ENCODE measurements around the gene MALRD1. TPM values are rescaled to one million over a fixed set of nuclear protein-coding genes. Genes with fewer than 3 reads are reported as not detected.

MALRD1 gene
- total RNA-seq, 6 experiments from 2014 or later: 0.29 to 0.49 (median 0.34) TPM; not detected in 2

DNA sequence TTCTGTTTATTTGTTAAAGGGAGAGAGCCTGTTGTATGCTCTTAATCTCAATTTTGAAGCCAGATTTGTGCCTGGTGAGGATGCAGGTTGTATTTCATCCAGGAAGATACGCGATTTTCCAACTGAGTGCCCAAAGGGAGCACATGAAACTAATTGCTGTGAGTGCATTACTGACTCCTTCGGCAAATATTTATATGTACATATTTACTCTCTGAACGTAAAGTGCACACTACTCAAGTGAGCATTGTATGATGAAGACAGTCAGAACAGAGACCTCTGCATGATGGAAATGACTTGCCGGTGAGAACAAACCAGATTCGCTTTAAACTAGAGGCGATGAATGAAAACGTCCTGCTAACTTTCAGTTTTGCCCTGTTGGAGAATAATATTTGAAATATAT, 130.1 kb downstream of the MALRD1 start:
- intact Hi-C loops (cut with DNase I): no loop called here
- ATAC-seq (no peak), DNase-seq (no peak)
- H3K27ac ChIP-seq: no peak overlapping the region
- no peaks in the 10 kb centered on the region for H3K27me3 ChIP-seq
- no peaks in the 10 kb centered on the region for H3K36me3 ChIP-seq
- H3K4me3 ChIP-seq: no peak overlapping the region
- no peaks in the 10 kb centered on the region for H3K4me1 ChIP-seq
- no peaks in the 10 kb centered on the region for H3K9me3 ChIP-seq
- no peak for TF ChIP-seq CTCF (IDR thresholded peaks at IDR 0.05)
- TF ChIP-seq POLR2A (IDR thresholded peaks at IDR 0.05): no peak
- WGBS (ENCODE audit: insufficient coverage, low coverage, low lambda C conversion rate, missing lambda C conversion rate): 68% methylated on average over 8 of the region's 8 CpGs

DNA sequence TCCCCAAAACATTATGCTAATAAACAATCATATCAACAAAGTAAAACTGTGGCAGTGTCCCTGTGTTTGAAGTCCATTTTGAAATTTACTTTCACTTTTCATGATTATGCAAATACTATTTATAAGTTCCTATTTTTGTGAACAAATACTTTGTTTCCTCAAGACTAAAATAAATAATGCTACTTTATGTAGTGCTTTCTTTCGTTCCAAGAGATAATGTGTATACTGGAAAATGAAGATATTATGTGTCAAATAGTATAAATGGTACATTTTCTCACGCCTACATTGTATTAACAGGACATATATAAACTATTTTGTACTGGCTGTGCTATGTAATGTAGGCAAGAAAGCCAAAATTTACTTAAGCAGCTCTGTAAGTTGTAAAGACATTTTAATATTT, 136.3 kb downstream of the MALRD1 start:
- DNase-seq: no peak
- intact Hi-C loops (cut with DNase I): no loop called here

DNA sequence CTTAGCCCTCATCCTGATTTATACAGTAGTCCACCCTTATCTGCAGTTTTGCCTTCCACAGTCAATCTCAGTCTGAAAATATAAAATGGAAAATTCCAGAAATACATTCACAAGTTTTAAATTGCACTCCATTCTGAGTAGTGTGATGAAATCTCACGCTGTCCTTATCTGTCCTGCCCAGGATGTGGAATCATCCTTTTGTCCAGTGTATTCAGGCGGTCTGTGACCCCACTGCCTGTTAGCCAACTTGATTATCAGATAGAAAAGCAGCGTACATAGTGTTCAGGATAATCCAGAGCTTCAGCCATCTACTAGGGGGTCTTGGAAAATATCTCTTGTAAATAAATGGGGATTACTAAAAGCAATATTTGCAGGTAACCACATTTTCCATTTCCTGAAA, 146.3 kb downstream of the MALRD1 start:
- Histone ChIP-seq H3K27ac (no peak overlapping the region), H3K9me3 (no peaks in the 10 kb centered on the region), H3K36me3 (no peaks in the 10 kb centered on the region), H3K4me1 (no peaks in the 10 kb centered on the region), H3K4me3 (no peak overlapping the region), H3K27me3 (no peaks in the 10 kb centered on the region)
- ATAC-seq (no peak), DNase-seq (no peak)
- intact Hi-C loops (cut with DNase I): no loop called here
- TF ChIP-seq CTCF (IDR thresholded peaks at IDR 0.05): no peak
- 34% methylated on average over 3 of the region's 3 CpGs for WGBS (ENCODE audit: insufficient coverage, low coverage, low lambda C conversion rate, missing lambda C conversion rate)

More for the DNA sequence above, 136.3 kb downstream of the MALRD1 start:
- Histone ChIP-seq H3K4me3 (no peak overlapping the region), H3K36me3 (no peaks in the 10 kb centered on the region), H3K27me3 (no peaks in the 10 kb centered on the region), H3K9me3 (no peaks in the 10 kb centered on the region), H3K4me1 (no peaks in the 10 kb centered on the region), H3K27ac (no peak overlapping the region)
- no peak for ATAC-seq
- TF ChIP-seq CTCF (IDR thresholded peaks at IDR 0.05) (no peak), POLR2A (IDR thresholded peaks at IDR 0.05) (no peak)
- WGBS (ENCODE audit: insufficient coverage, low coverage, low lambda C conversion rate, missing lambda C conversion rate): 43% methylated on average over 2 of the region's 2 CpGs

- H3K27me3 ChIP-seq: no peaks in the 10 kb centered on the region
- no peak overlapping the region for H3K4me3 ChIP-seq
- H3K4me1 ChIP-seq: no peaks in the 10 kb centered on the region
- 43% methylated on average over 5 of the region's 5 CpGs for WGBS (ENCODE audit: insufficient coverage, low coverage, low lambda C conversion rate, missing lambda C conversion rate)
- DNase-seq: no peak
- H3K9me3 ChIP-seq: no peaks in the 10 kb centered on the region
- no peak overlapping the region for H3K27ac ChIP-seq
- intact Hi-C loops (cut with DNase I): no loop called here
- no peak for ATAC-seq
- H3K36me3 ChIP-seq: no peaks in the 10 kb centered on the region
- TF ChIP-seq POLR2A (IDR thresholded peaks at IDR 0.05): no peak
- TF ChIP-seq CTCF (IDR thresholded peaks at IDR 0.05): no peak
Observed at GRCh38 chr10:19195698-19196097, 147.1 kb downstream of the MALRD1 start.

DNA sequence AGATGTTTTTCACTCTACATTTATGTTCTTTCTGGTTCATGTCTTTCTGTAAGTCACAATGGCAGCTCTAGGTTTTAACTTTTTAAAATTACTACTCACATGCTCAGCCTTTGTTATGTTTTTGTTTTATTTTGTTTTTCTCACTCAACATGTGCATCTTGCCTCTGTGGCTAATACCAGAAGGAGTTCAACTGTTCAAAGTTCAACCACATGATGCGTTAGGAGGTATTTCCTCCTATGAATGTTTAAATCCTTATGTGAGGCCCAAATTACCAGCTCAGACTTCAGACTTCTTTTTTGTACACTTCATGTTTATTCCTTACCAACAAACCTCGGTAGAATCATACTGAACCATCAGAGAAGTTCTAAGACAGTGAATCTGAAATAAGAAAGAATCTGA, 151.6 kb downstream of the MALRD1 start:
- DNase-seq (no peak), ATAC-seq (no peak)
- H3K36me3 ChIP-seq: no peaks in the 10 kb centered on the region
- no peaks in the 10 kb centered on the region for H3K4me1 ChIP-seq
- 24% methylated on average over 2 of the region's 2 CpGs for WGBS (ENCODE audit: insufficient coverage, low coverage, low lambda C conversion rate, missing lambda C conversion rate)
- H3K9me3 ChIP-seq: no peaks in the 10 kb centered on the region
- H3K27me3 ChIP-seq: no peaks in the 10 kb centered on the region
- TF ChIP-seq POLR2A (IDR thresholded peaks at IDR 0.05): no peak
- no peak for TF ChIP-seq CTCF (IDR thresholded peaks at IDR 0.05)
- no peak overlapping the region for H3K27ac ChIP-seq
- intact Hi-C loops (cut with DNase I): no loop called here
- H3K4me3 ChIP-seq: no peak overlapping the region

Data from right lobe of liver (tissue), 6 donors.